Activated naive CD8-positive, alpha-beta T cell treated with anti-CD3 and anti-CD28 coated beads, Interleukin-2, amount 10 ng/mL, durations not matched to agents 7 days and 5 days (primary cell): ENCODE results near the gene PPP2R2C. TPM values are rescaled to one million over a fixed set of nuclear protein-coding genes. Genes with fewer than 3 reads are reported as not detected.

ENCODE experiments used
- ATAC-seq: fragments of 150-1000 bp; cut with Tn5 transposase; one replicate; pipeline ENCODE4 v1.10.0; 2021; ENCODE audit warnings: low read depth, moderate library complexity
- POLR2A ChIA-PET: fragments of 350-600 bp; sonication (Branson Sonifier 250); formaldehyde crosslinking; loops from one replicate; lab custom pipeline; 2021; ENCODE audit warnings: antibody characterized with exemption; lab: Charles Lee
- DNase-seq: peaks from one replicate; pipeline ENCODE4 v3.0.0; 2021
- H3K27ac Mint-ChIP-seq: one replicate; pipeline ENCODE4 v1.8.0; 2022; ENCODE audit warnings: mild to moderate bottlenecking, mixed read lengths
- H3K27me3 Mint-ChIP-seq: one replicate; pipeline ENCODE4 v1.8.0; 2022; ENCODE audit warnings: mild to moderate bottlenecking, moderate library complexity, mixed read lengths
- H3K36me3 Mint-ChIP-seq: one replicate; pipeline ENCODE4 v1.8.0; 2021; ENCODE audit warnings: mild to moderate bottlenecking, mixed read lengths
- H3K4me1 Mint-ChIP-seq: one replicate; pipeline ENCODE4 v1.8.0; 2021; ENCODE audit warnings: mixed read lengths
- H3K4me3 Mint-ChIP-seq: one replicate; pipeline ENCODE4 v1.8.0; 2022; ENCODE audit warnings: mild to moderate bottlenecking, moderate library complexity, mixed read lengths
- H3K9me3 Mint-ChIP-seq: one replicate; pipeline ENCODE4 v1.8.0; 2021; ENCODE audit warnings: mixed read lengths
- total RNA-seq, 2 experiments: library from RNA; stranded (reverse); gene quantifications; one replicate each; pipeline ENCODE4 v1.2.3, GENCODE V29; 2021

PPP2R2C gene
- total RNA-seq, 2 experiments from 2014 or later: not detected

DNA sequence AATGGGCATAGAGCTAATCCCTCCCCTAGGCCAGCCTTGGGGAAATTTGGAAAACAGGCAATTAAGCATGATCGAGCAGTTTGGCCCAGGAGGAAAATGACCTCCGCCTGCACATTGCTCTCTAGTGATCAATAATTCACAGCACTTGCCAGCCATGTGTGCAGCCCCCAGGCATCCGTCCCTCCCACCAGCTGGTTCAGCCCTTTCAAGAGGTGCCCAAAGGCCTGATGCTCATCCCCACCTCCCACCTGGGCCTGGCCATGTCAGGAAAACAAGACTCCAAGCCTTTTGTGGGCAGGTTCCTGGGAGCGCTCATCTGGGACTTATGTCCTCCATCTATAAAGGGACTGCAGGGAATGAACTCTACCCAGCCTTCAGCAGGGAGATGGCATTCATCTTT, 17.5 kb upstream of the PPP2R2C start:
- Mint-ChIP-seq H3K27me3 (peaks cover 31% of the 10 kb centered on the region), H3K9me3 (peaks cover 5% of the 10 kb centered on the region), H3K4me1 (no peaks in the 10 kb centered on the region), H3K36me3 (no peaks in the 10 kb centered on the region), H3K27ac (no peak overlapping the region), H3K4me3 (no peak overlapping the region)
- no peak for ATAC-seq
- DNase-seq: no peak
- POLR2A ChIA-PET: no interaction called here

DNA sequence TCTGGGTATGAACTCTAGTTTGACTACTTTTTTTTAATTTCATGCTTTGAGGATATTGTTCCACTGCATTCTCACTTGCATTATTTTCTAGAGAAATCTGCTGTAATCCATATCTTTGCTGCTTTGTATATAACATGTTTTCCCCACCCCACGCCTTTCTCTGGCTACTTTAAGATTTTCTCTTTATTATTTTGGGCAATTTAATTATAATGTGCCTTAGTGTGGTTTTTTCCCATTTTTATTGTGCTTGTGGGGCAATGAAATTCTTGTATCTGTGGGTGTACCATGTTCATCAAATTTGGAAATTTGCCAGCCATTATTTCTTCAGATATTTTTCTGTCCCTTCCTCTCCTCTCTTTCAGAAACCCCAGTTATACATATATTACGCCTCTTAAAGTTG, 15.1 kb upstream of the PPP2R2C start:
- Mint-ChIP-seq H3K27ac (no peak overlapping the region), H3K4me3 (no peak overlapping the region), H3K9me3 (peaks cover 5% of the 10 kb centered on the region), H3K36me3 (no peaks in the 10 kb centered on the region), H3K27me3 (peaks cover 33% of the 10 kb centered on the region), H3K4me1 (no peaks in the 10 kb centered on the region)
- ATAC-seq (no peak), DNase-seq (no peak)
- POLR2A ChIA-PET: no interaction called here

GRCh38 chr4:6480534-6481088, 8.2 kb upstream of the PPP2R2C start:
- Mint-ChIP-seq H3K9me3 (peaks cover 1% of the 10 kb centered on the region), H3K36me3 (no peaks in the 10 kb centered on the region), H3K4me3 (no peak overlapping the region), H3K27ac (no peak overlapping the region), H3K4me1 (no peaks in the 10 kb centered on the region), H3K27me3 (peaks cover 24% of the 10 kb centered on the region)
- DNase-seq (no peak), ATAC-seq (no peak)
- POLR2A ChIA-PET: no interaction called here

GRCh38 chr4:6478546-6479220, 6.3 kb upstream of the PPP2R2C start:
- Mint-ChIP-seq H3K36me3 (no peaks in the 10 kb centered on the region), H3K4me3 (no peak overlapping the region), H3K27me3 (peaks cover 22% of the 10 kb centered on the region), H3K27ac (no peak overlapping the region), H3K9me3 (no peaks in the 10 kb centered on the region), H3K4me1 (no peaks in the 10 kb centered on the region)
- ATAC-seq (no peak), DNase-seq (no peak)
- POLR2A ChIA-PET: no interaction called here

DNA sequence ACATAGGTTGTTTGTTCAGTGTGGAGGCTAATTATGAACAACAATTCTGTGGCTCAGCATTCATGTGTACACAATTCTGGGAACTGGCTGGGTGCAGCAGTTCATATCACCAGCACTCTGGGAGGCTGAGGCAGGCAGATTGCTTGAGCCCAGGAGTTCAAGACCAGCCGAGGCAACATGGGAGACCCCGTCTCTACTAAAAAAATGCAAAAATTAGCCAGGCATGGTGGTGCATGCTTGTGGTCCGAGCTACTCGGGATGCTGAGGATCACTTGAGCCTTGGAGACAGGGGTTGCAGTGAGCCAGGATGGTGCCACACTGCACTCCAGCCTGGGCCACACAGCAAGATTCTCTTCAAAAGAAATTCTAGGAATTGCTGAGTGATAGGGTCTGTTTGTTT, 4.5 kb upstream of the PPP2R2C start:
- Mint-ChIP-seq H3K9me3 (no peaks in the 10 kb centered on the region), H3K4me3 (no peak overlapping the region), H3K36me3 (no peaks in the 10 kb centered on the region), H3K27me3 (peaks cover 29% of the 10 kb centered on the region), H3K4me1 (peaks cover 3% of the 10 kb centered on the region), H3K27ac (no peak overlapping the region)
- POLR2A ChIA-PET: no interaction called here
- DNase-seq (no peak), ATAC-seq (no peak)

GRCh38 chr4:6475492-6476020, 3.1 kb upstream of the PPP2R2C start:
- H3K4me1 Mint-ChIP-seq: peaks cover 3% of the 10 kb centered on the region
- H3K4me3 Mint-ChIP-seq: no peak overlapping the region
- H3K9me3 Mint-ChIP-seq: no peaks in the 10 kb centered on the region
- no peaks in the 10 kb centered on the region for H3K36me3 Mint-ChIP-seq
- peaks cover 30% of the 10 kb centered on the region for H3K27me3 Mint-ChIP-seq
- DNase-seq (no peak), ATAC-seq (no peak)
- POLR2A ChIA-PET: no interaction called here
- no peak overlapping the region for H3K27ac Mint-ChIP-seq

- Mint-ChIP-seq H3K27ac (no peak overlapping the region), H3K4me3 (no peak overlapping the region), H3K4me1 (peaks cover 3% of the 10 kb centered on the region), H3K9me3 (no peaks in the 10 kb centered on the region), H3K27me3 (peaks cover 35% of the 10 kb centered on the region), H3K36me3 (no peaks in the 10 kb centered on the region)
- POLR2A ChIA-PET: no interaction called here
- no peak for DNase-seq
- no peak for ATAC-seq
Observed at GRCh38 chr4:6474705-6475457, 2.5 kb upstream of the PPP2R2C start.

DNA sequence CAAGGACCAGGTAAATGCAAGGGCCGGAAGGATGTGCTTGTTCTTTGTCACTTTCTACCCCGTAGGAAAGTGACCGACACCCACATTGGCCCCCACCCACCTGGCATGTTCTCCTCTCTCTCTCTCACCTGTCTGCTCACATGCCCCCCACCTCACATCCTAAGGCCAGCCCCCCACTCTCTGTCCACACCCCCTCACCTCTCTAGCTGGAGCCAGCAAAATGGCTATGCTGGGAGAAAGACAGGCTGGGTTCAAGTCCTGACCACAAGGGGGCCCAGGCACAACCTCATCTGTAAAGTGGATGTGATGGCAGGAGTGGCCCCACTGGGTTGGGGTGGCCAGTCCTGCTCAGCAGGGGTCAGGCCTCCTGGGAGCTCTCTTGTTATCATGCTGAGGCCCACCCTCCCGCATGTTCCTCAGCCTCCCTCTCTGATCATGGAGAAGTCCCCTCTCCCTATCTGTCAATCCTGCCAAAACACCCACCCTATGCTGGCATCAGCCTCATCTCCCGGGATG, 1.7 kb upstream of the PPP2R2C start:
- Mint-ChIP-seq H3K27ac (no peak overlapping the region), H3K4me3 (no peak overlapping the region), H3K4me1 (peaks cover 3% of the 10 kb centered on the region), H3K27me3 (peaks cover 41% of the 10 kb centered on the region), H3K36me3 (no peaks in the 10 kb centered on the region), H3K9me3 (no peaks in the 10 kb centered on the region)
- ATAC-seq (no peak), DNase-seq (peak; percentile 17)
- POLR2A ChIA-PET: no interaction called here

DNA sequence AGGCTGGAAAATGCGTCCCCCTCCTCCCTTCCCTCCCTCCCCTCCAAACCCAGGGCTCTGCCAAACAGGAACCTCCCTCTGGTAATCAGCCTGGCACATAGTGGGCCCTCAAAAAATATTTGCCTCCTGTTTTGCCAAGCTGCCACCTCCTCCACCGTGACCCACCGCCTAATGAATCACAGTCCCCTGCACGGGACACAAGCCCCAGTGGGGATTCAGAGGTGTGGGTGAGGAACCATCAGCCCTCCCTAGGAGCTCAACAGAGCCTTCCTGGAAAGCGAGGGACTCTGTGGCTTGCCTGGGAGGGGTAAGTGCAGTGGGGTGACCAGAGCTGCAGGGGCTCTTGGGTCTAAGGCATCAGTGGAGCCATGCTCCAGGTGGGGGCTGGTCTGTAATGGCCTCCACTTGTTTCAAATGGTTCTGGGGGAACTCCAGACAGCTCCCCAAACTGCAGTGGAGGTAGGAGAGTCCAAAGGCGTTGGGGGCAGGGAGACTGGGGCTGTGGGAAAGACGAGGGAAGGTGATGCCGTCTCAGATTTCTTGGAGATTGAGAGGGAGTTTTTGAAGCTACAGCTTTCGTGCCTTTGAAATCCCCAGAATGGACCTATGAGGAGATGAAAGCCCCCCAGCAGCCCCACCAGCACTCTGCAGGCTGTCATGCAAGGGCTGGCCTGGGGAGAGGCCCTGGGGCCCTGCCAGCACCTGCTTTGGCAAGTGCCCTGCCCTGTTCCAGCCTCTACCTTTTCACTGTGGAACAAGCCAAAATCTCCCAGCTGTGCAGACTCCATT, 1.0 kb upstream of the PPP2R2C start:
- no peaks in the 10 kb centered on the region for H3K36me3 Mint-ChIP-seq
- H3K27me3 Mint-ChIP-seq: peaks cover 48% of the 10 kb centered on the region
- ATAC-seq (no peak), DNase-seq (peak; percentile 22)
- no peak overlapping the region for H3K27ac Mint-ChIP-seq
- H3K4me3 Mint-ChIP-seq: no peak overlapping the region
- peaks cover 3% of the 10 kb centered on the region for H3K4me1 Mint-ChIP-seq
- POLR2A ChIA-PET: no interaction called here
- H3K9me3 Mint-ChIP-seq: no peaks in the 10 kb centered on the region

DNA sequence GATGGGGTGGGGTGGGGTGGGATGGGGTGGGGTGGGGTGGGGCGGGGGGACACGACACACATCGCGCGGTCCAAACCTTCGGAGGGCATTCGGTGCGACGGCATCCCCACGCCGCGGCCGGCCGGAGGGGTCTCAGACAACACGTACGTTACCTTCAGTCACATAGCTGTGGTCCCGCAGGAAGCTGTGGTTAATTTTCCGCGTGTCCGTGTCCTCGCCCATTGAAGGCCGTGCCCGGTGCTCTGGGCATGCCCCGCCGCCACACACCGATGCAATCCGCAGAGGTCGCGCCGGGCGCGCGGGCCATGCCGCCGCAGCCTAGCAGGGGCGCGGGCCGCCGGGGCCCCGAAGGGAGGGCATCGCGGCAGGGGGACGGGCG, 417 bp downstream of the PPP2R2C start:
- peak; percentile 28 for DNase-seq
- H3K9me3 Mint-ChIP-seq: no peaks in the 10 kb centered on the region
- H3K4me1 Mint-ChIP-seq: peaks cover 3% of the 10 kb centered on the region
- H3K4me3 Mint-ChIP-seq: no peak overlapping the region
- H3K36me3 Mint-ChIP-seq: no peaks in the 10 kb centered on the region
- ATAC-seq: no peak
- POLR2A ChIA-PET: no interaction called here
- peaks cover 58% of the 10 kb centered on the region for H3K27me3 Mint-ChIP-seq
- no peak overlapping the region for H3K27ac Mint-ChIP-seq

- peak; percentile 18 for DNase-seq
- H3K4me1 Mint-ChIP-seq: peaks cover 3% of the 10 kb centered on the region
- ATAC-seq: no peak
- no peaks in the 10 kb centered on the region for H3K9me3 Mint-ChIP-seq
- H3K36me3 Mint-ChIP-seq: no peaks in the 10 kb centered on the region
- H3K27me3 Mint-ChIP-seq: peaks cover 58% of the 10 kb centered on the region
- no peak overlapping the region for H3K27ac Mint-ChIP-seq
- POLR2A ChIA-PET: no interaction called here
- H3K4me3 Mint-ChIP-seq: no peak overlapping the region
Observed at GRCh38 chr4:6471307-6472007, 957 bp downstream of the PPP2R2C start.

GRCh38 chr4:6470502-6471306, 1.7 kb downstream of the PPP2R2C start:
- Mint-ChIP-seq H3K4me3 (no peak overlapping the region), H3K36me3 (no peaks in the 10 kb centered on the region), H3K27ac (no peak overlapping the region), H3K9me3 (no peaks in the 10 kb centered on the region), H3K27me3 (peaks cover 56% of the 10 kb centered on the region), H3K4me1 (peaks cover 3% of the 10 kb centered on the region)
- POLR2A ChIA-PET: no interaction called here
- peak; percentile 50 for DNase-seq
- peak; percentile 65 for ATAC-seq
